Sigmoid colon (tissue), 7 donors: ENCODE measurements around the gene FZR1. TPM values are rescaled to one million over a fixed set of nuclear protein-coding genes. Genes with fewer than 3 reads are reported as not detected.
A peak's percentile ranks its signal among the peaks of the same experiment; 100 is the strongest.

Experiments
- DNase-seq: peaks from one replicate; pipeline ENCODE4 v3.0.0-alpha.2; 2019
- H3K27ac ChIP-seq, 4 donors: fragments of 200-600 bp; sonication (generic); one replicate each; pipeline ENCODE4 v1.5.1; 2016 to 2019; ENCODE audit warnings: mild to moderate bottlenecking in 1 of 4
- H3K27me3 ChIP-seq, 3 donors: fragments of 200-600 bp; sonication (generic); one replicate each; pipeline ENCODE4 v1.5.1; 2019; ENCODE audit warnings: mild to moderate bottlenecking in 1 of 3
- H3K36me3 ChIP-seq, 4 donors: fragments of 200-600 bp; sonication (generic); one replicate each; pipeline ENCODE4 v1.5.1; 2016 to 2019
- H3K4me1 ChIP-seq, 4 donors: fragments of 200-600 bp; sonication (generic); one replicate each; pipeline ENCODE4 v1.5.1; 2017 to 2019
- H3K4me3 ChIP-seq, 4 donors: fragments of 200-600 bp; sonication (generic); one replicate each; pipeline ENCODE4 v1.5.1; 2017 to 2019; ENCODE audit warnings: mild to moderate bottlenecking in 2 of 4, moderate library complexity in 1 of 4
- H3K9me3 ChIP-seq, 4 donors: fragments of 200-600 bp in 3 of 4; sonication (generic) in 3 of 4; one replicate each; pipeline versions ENCODE4 v1.5.1 to v1.6.1; 2013 to 2019
- EP300 ChIP-seq, 4 donors: sonication (generic); formaldehyde crosslinking; IDR thresholded peaks; one replicate each; pipeline ENCODE4 v1.6.1; 2017; ENCODE audit warnings: antibody characterized with exemption in 4 of 4
- POLR2A ChIP-seq, 2 donors: fragments of 450-650 bp; IDR thresholded peaks; one replicate each; pipeline ENCODE4 v1.6.1; 2016; ENCODE audit warnings: antibody characterized with exemption in 2 of 2, mild to moderate bottlenecking in 2 of 2, moderate library complexity in 2 of 2
- POLR2AphosphoS5 ChIP-seq, 4 donors: sonication (generic); formaldehyde crosslinking; IDR thresholded peaks; one replicate each; pipeline ENCODE4 v1.6.1; 2017; ENCODE audit warnings: antibody characterized with exemption in 4 of 4
- WGBS, 2 donors: extraction: QIAGEN DNeasy Blood & Tissue Kit; methylation state at CpG; one replicate each; pipeline ENCODE4 v1.1.7; 2013; 5-methylcytosine and 5-hydroxymethylcytosine counted together
- intact Hi-C: fragments of 100-400 bp; cut with DNase I; formaldehyde crosslinking; loops from one replicate; pipeline ENCODE4 v1.15.1; 2023
- polyA plus RNA-seq, 3 donors: library from polyadenylated mRNA; stranded (reverse); fragments of 200-250 nt; gene quantifications; one replicate each; pipeline ENCODE4 v1.2.3, GENCODE V29; 2013
- total RNA-seq, 4 donors: library from RNA; depleted of rRNA; stranded (reverse); fragments of >200 nt; gene quantifications; one replicate each; pipeline ENCODE4 v1.1.0, GENCODE V29; 2016
- TF ChIP-seq, protein P1 (sequence below), 4 experiments: fragments of 450-650 bp in 3 of 4; fragments of 200-600 bp in 1 of 4; IDR thresholded peaks; one replicate each; pipeline ENCODE4 v1.5.1; 2016 to 2019; ENCODE audit warnings: antibody characterized with exemption in 4 of 4, mild to moderate bottlenecking in 3 of 4, moderate library complexity in 2 of 4
- donor health status: healthy with polysubstance abuse.
- donor health status: Bipolar disorder and iron deficiency.
- donor health status: healthy.

Gene FZR1
- total and polyA plus RNA-seq, 7 donors, result 11.4 to 44.6 (median 18.1) TPM

- Histone ChIP-seq H3K27me3 (peaks cover 0 to 6% (median 6%) of the 10 kb centered on the region in 3 donors), H3K36me3 (no peaks in the 10 kb centered on the region), H3K27ac (peak overlapping the region; percentile 52 to 92 (median 76)), H3K9me3 (no peaks in the 10 kb centered on the region), H3K4me3 (no peak overlapping the region), H3K4me1 (peaks cover 0 to 62% (median 50%) of the 10 kb centered on the region in 4 donors)
- intact Hi-C loops, result loop anchor here (5.0 kb wide), 1 partner anchor 38 kb away; no protein-coding TSS in a partner anchor
- TF ChIP-seq POLR2A (IDR thresholded peaks at IDR 0.05) (no peak), POLR2AphosphoS5 (IDR thresholded peaks at IDR 0.05) (peak in 3 of 4 donors; percentile 18 to 63 (median 35))
- TF ChIP-seq, protein P1, sequence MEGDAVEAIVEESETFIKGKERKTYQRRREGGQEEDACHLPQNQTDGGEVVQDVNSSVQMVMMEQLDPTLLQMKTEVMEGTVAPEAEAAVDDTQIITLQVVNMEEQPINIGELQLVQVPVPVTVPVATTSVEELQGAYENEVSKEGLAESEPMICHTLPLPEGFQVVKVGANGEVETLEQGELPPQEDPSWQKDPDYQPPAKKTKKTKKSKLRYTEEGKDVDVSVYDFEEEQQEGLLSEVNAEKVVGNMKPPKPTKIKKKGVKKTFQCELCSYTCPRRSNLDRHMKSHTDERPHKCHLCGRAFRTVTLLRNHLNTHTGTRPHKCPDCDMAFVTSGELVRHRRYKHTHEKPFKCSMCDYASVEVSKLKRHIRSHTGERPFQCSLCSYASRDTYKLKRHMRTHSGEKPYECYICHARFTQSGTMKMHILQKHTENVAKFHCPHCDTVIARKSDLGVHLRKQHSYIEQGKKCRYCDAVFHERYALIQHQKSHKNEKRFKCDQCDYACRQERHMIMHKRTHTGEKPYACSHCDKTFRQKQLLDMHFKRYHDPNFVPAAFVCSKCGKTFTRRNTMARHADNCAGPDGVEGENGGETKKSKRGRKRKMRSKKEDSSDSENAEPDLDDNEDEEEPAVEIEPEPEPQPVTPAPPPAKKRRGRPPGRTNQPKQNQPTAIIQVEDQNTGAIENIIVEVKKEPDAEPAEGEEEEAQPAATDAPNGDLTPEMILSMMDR (IDR thresholded peaks at IDR 0.05), result no peak
- 58 to 60% methylated on average over 14 of the region's 14 CpGs for WGBS, 2 donors
- DNase-seq, result no peak
These were observed 36.2 kb upstream of the FZR1 start for GRCh38 chr19:3469638-3470499.

DNA sequence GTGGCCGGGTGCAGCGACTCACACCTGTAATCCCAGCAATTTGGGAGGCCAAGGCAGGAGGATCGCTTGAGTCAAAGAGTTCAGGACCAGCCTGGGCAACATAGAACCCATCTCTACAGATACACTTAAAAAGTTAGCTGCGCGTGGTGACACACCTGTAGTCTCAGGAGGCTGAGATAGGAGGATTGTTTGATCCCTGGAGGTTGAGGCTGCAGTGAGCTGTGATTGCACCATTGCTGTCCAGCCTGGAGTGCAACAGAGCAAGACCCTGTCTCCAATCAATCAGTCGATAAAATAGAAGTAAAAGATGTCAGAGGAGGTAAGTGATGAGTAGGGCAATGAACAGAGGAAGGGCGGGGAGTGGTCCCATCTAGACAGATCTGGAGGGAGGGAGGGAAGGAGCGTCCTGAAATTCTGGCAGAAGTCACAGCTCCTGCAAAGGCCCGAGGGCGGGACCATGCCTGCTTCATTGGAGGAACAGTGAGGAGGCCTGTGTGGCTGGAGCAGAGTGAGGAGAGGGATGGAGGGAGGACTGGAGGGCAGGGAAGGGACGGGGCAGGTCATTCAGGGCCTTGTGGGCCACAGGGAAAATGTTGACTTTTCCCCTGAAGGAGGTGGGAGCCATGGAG, 35.5 kb upstream of the FZR1 start:
- DNase-seq, result no peak
- H3K4me1 ChIP-seq, result peaks cover 0 to 55% (median 45%) of the 10 kb centered on the region in 4 donors
- peaks cover 0 to 6% (median 6%) of the 10 kb centered on the region in 3 donors for H3K27me3 ChIP-seq
- WGBS, 2 donors, result 56 to 74% methylated on average over 11 of the region's 11 CpGs
- intact Hi-C loops, result no loop called here
- peak overlapping the region; percentile 52 to 92 (median 76) for H3K27ac ChIP-seq
- TF ChIP-seq, protein P1 (IDR thresholded peaks at IDR 0.05), result no peak
- TF ChIP-seq POLR2A (IDR thresholded peaks at IDR 0.05) (no peak), EP300 (IDR thresholded peaks at IDR 0.05) (no peak), POLR2AphosphoS5 (IDR thresholded peaks at IDR 0.05) (no peak)
- no peak overlapping the region for H3K4me3 ChIP-seq
- no peaks in the 10 kb centered on the region for H3K9me3 ChIP-seq
- no peaks in the 10 kb centered on the region for H3K36me3 ChIP-seq

DNA sequence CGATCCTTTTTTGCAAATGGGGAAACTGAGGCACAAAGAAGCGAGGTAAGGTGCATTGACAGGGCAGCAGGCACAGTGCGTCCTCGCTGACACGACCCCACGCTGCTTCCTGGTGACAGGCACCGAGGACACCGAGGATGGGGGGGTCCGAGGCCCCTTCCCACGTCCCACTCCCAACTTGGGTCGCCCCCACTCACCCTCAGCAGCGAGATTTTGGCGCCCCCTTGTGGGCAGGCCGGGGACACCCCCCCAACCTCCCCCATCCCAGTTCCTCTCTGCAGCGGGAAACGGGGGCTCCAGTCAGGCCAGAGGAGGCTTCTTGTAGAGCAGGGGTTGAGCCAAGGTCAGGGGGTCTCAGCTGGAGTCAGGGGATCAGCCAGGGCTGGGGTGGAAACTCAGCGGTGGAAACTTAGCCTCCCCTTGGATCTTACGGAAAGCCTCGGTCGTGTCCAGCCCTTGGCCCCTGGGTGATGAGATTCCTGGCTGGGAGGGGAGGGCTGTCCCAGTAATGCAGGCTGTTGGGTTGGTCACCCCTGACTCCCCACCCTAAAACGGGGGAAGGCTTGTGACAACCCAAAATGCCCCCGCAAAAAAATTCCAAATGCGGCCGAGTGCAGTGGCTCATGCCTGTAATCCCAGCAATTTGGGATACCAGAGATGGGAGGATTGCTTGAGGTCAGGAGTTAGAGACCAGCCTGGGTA, 34.0 kb upstream of the FZR1 start:
- no peak for DNase-seq
- H3K36me3 ChIP-seq, result no peaks in the 10 kb centered on the region
- no peaks in the 10 kb centered on the region for H3K9me3 ChIP-seq
- TF ChIP-seq EP300 (IDR thresholded peaks at IDR 0.05), result no peak
- TF ChIP-seq POLR2AphosphoS5 (IDR thresholded peaks at IDR 0.05), result peak in 1 of 4 donors; percentile 37
- no peak for TF ChIP-seq POLR2A (IDR thresholded peaks at IDR 0.05)
- TF ChIP-seq, protein P1 (IDR thresholded peaks at IDR 0.05), result peak; percentile 84 to 96 (median 92)
- H3K4me1 ChIP-seq, result peaks cover 0 to 40% (median 30%) of the 10 kb centered on the region in 4 donors
- H3K27ac ChIP-seq, result peak overlapping the region in 1 of 4 donors; percentile 92
- H3K4me3 ChIP-seq, result no peak overlapping the region
- intact Hi-C loops, result loop anchor here (2.0 kb wide), 1 partner anchor 167 kb away; no protein-coding TSS in a partner anchor
- WGBS, 2 donors, result 27 to 39% methylated on average over 24 of the region's 24 CpGs
- peaks cover 0 to 6% (median 6%) of the 10 kb centered on the region in 3 donors for H3K27me3 ChIP-seq

- peaks cover 0 to 10% (median 7%) of the 10 kb centered on the region in 3 donors for H3K27me3 ChIP-seq
- H3K4me3 ChIP-seq, result no peak overlapping the region
- intact Hi-C loops, result no loop called here
- H3K27ac ChIP-seq, result no peak overlapping the region
- no peak for DNase-seq
- TF ChIP-seq POLR2A (IDR thresholded peaks at IDR 0.05), result no peak
- TF ChIP-seq EP300 (IDR thresholded peaks at IDR 0.05), result no peak
- TF ChIP-seq, protein P1 (IDR thresholded peaks at IDR 0.05), result no peak
- no peak for TF ChIP-seq POLR2AphosphoS5 (IDR thresholded peaks at IDR 0.05)
- WGBS, 2 donors, result 17 to 69% methylated on average over 8 of the region's 8 CpGs
- H3K4me1 ChIP-seq, result peaks cover 0 to 23% (median 20%) of the 10 kb centered on the region in 4 donors
- no peaks in the 10 kb centered on the region for H3K36me3 ChIP-seq
- no peaks in the 10 kb centered on the region for H3K9me3 ChIP-seq
These were observed 32.1 kb upstream of the FZR1 start for GRCh38 chr19:3474010-3474409.
